ENCODE measurements around the gene NRG3. TPM values are rescaled to one million over a fixed set of nuclear protein-coding genes. Genes with fewer than 3 reads are reported as not detected.

The NRG3 gene
- total and polyA plus RNA-seq, 2 of the 8 experiments (the other 6 are each of a cell fraction or from before 2014, with no cell fraction given): 4.2 to 5.0 TPM

GRCh38 chr10:81961451-81962184 lies 86.6 kb downstream of the NRG3 start:
- no peak overlapping the region for H4K8ac ChIP-seq (ENCODE audit: extremely low read depth, insufficient read depth, low read length)
- H2BK12ac ChIP-seq (ENCODE audit: low read depth, low read length): no peak overlapping the region
- no peak overlapping the region for H3K4me2 ChIP-seq (ENCODE audit: insufficient read depth in 1 of 2, low read depth in 2 of 2, low read length in 2 of 2)
- no peaks in the 10 kb centered on the region for H3K9me3 ChIP-seq (ENCODE audit: insufficient read depth in 2 of 2, low read depth in 1 of 2, low read length in 1 of 2)
- H3K36me3 ChIP-seq (ENCODE audit: control insufficient read depth in 2 of 4, insufficient read depth in 4 of 4, low read length in 3 of 4): no peaks in the 10 kb centered on the region
- FAIRE-seq: no peak
- POLR2A ChIA-PET (ENCODE audit: partially characterized antibody): no interaction called here
- H3K14ac ChIP-seq (ENCODE audit: insufficient read length): no peak overlapping the region
- H2BK15ac ChIP-seq (ENCODE audit: low read length): no peak overlapping the region
- H2BK120ac ChIP-seq (replicated peaks; ENCODE audit: low read depth, low read length): no peak overlapping the region
- no peak overlapping the region for H2BK5ac ChIP-seq (ENCODE audit: low read depth, low read length)
- H3K18ac ChIP-seq (ENCODE audit: extremely low read depth, low read length): no peak overlapping the region
- H2BK20ac ChIP-seq (ENCODE audit: low read length): no peak overlapping the region
- no peak overlapping the region for H3K4ac ChIP-seq (replicated peaks; ENCODE audit: insufficient read length, low read depth, low read length)
- no peak overlapping the region for H3K4me3 ChIP-seq (ENCODE audit: extremely low read depth in 1 of 4, insufficient read depth in 2 of 4, low read depth in 3 of 4, low read length in 4 of 4)
- CTCF ChIA-PET (ENCODE audit: partially characterized antibody): no interaction called here
- H4K20me1 ChIP-seq (replicated peaks in 1 of 2; ENCODE audit: control insufficient read depth in 1 of 2, insufficient read depth in 2 of 2, low read length in 2 of 2): no peaks in the 10 kb centered on the region
- H2AK5ac ChIP-seq (ENCODE audit: low read depth, low read length): no peak overlapping the region
- no peaks in the 10 kb centered on the region for H3K23me2 ChIP-seq (ENCODE audit: low read depth, low read length)
- DNase-seq (ENCODE audit: low read depth in 1 of 2, low spot score in 2 of 2): no peak
- H4K91ac ChIP-seq (replicated peaks; ENCODE audit: insufficient read length, low read length): no peak overlapping the region
- H3K4me1 ChIP-seq (replicated peaks in 1 of 4; ENCODE audit: control insufficient read depth in 3 of 4, insufficient read depth in 4 of 4, low read length in 3 of 4): peaks cover 0 to 2% (median 0%) of the 10 kb centered on the region in 4 experiments; a peak in 1 of 7 replicates
- no peaks in the 10 kb centered on the region for H3K79me2 ChIP-seq (ENCODE audit: control insufficient read depth in 1 of 2, insufficient read depth in 2 of 2, low read length in 2 of 2)
- no peaks in the 10 kb centered on the region for H3K27me3 ChIP-seq (replicated peaks in 1 of 4; ENCODE audit: control insufficient read depth in 3 of 4, extremely low read depth in 1 of 4, insufficient read depth in 3 of 4, low read length in 3 of 4)
- H3K27ac ChIP-seq (ENCODE audit: low read depth, low read length): no peak overlapping the region
- no peak for TF ChIP-seq CREB1 (IDR thresholded peaks at IDR 0.05)
- no peak for TF ChIP-seq CTCF (IDR thresholded peaks at IDR 0.05; ENCODE audit: control extremely low read depth in 1 of 3, insufficient read depth in 1 of 3, low read depth in 1 of 3, low read length in 3 of 3)
- no peak for TF ChIP-seq HDAC6 (IDR thresholded peaks at IDR 0.05; ENCODE audit: low read depth, low read length)
- TF ChIP-seq RFX5 (IDR thresholded peaks at IDR 0.05; ENCODE audit: borderline replicate concordance, low read depth, low read length): no peak
- no peak for TF ChIP-seq SRF (IDR thresholded peaks at IDR 0.05; ENCODE audit: low read depth, low read length)
- no peak for TF ChIP-seq POLR2AphosphoS5 (IDR thresholded peaks at IDR 0.05; ENCODE audit: low read depth, low read length)
- TF ChIP-seq KDM5A (IDR thresholded peaks at IDR 0.05; ENCODE audit: low read length): no peak
- H3K56ac ChIP-seq (replicated peaks; ENCODE audit: insufficient read length, low read depth, low read length): no peak overlapping the region
- no peak overlapping the region for H3K23ac ChIP-seq (ENCODE audit: insufficient read length)
- H2AFZ ChIP-seq (ENCODE audit: low read length): no peak overlapping the region
- H4K5ac ChIP-seq (ENCODE audit: insufficient read length, low read depth, low read length): no peak overlapping the region
- no peaks in the 10 kb centered on the region for H3K79me1 ChIP-seq (ENCODE audit: low read depth, low read length)
- H3K9ac ChIP-seq (replicated peaks in 1 of 4; ENCODE audit: extremely low read depth in 1 of 4, low read depth in 3 of 4, low read length in 3 of 4): no peak overlapping the region
- 88% methylated on average over 2 of the region's 2 CpGs; no CpG with 5 or more reads in 1 of the 2 experiments for WGBS, 2 experiments (ENCODE audit: extremely low coverage in 1 of 2, insufficient coverage in 1 of 2, insufficient read length in 1 of 2, insufficient replicate concordance in 2 of 2, low coverage in 1 of 2, low lambda C conversion rate in 2 of 2, missing lambda C conversion rate in 1 of 2)
